Progenitor cell of endocrine pancreas (in vitro differentiated cells): ENCODE data around the gene VWA3B. TPM values are rescaled to one million over a fixed set of nuclear protein-coding genes. Genes with fewer than 3 reads are reported as not detected.
"Not testable (repeated sequence)": the region's sequence is repeated elsewhere in the genome, so short reads cannot be mapped to it uniquely, and the experiment has no call there.

Experiments
- DNase-seq: peaks from one replicate; pipeline ENCODE4 v3.0.0; 2021; ENCODE audit warnings: low spot score; ENCODE audit not compliant: unreplicated experiment
- H3K27ac Mint-ChIP-seq: 2 replicates; pipeline ENCODE4 v1.8.0; 2021; ENCODE audit warnings: mild to moderate bottlenecking, moderate library complexity, mixed read lengths
- H3K27me3 Mint-ChIP-seq: 2 replicates; pipeline ENCODE4 v1.8.0; 2021; ENCODE audit warnings: mixed read lengths
- H3K36me3 Mint-ChIP-seq: 2 replicates; pipeline ENCODE4 v1.8.0; 2022; ENCODE audit warnings: mixed read lengths; ENCODE audit not compliant: insufficient read depth
- H3K4me1 Mint-ChIP-seq: 2 replicates; pipeline ENCODE4 v1.8.0; 2021; ENCODE audit warnings: low read depth, mixed read lengths
- H3K4me3 Mint-ChIP-seq: 2 replicates; pipeline ENCODE4 v1.8.0; 2021; ENCODE audit warnings: low read depth, mild to moderate bottlenecking, moderate library complexity, mixed read lengths
- H3K9me3 Mint-ChIP-seq: 2 replicates; pipeline ENCODE4 v1.8.0; 2021; ENCODE audit warnings: low read depth, mixed read lengths
- CTCF ChIP-seq: fragments of 200-600 bp; sonication (generic); IDR thresholded peaks from one replicate; pipeline ENCODE4 v1.5.0; 2021; ENCODE audit warnings: antibody characterized with exemption, mild to moderate bottlenecking; ENCODE audit not compliant: unreplicated experiment
- total RNA-seq: library from RNA; stranded (reverse); gene quantifications from 2 replicates; pipeline ENCODE4 v1.2.1, GENCODE V29; 2021

The VWA3B gene
- total RNA-seq, 1 donor from 2014 or later, result 0.12 TPM

- TF ChIP-seq CTCF, result no peak
- no peak overlapping the region for H3K4me3 Mint-ChIP-seq
- H3K36me3 Mint-ChIP-seq, result no peaks in the 10 kb centered on the region
- no peaks in the 10 kb centered on the region for H3K9me3 Mint-ChIP-seq
- no peak for DNase-seq
- H3K27me3 Mint-ChIP-seq, result no peaks in the 10 kb centered on the region
- H3K4me1 Mint-ChIP-seq, result peaks cover 31% of the 10 kb centered on the region
- no peak overlapping the region for H3K27ac Mint-ChIP-seq
These were observed 213.3 kb downstream of the VWA3B start for GRCh38 chr2:98300141-98300874.

DNA sequence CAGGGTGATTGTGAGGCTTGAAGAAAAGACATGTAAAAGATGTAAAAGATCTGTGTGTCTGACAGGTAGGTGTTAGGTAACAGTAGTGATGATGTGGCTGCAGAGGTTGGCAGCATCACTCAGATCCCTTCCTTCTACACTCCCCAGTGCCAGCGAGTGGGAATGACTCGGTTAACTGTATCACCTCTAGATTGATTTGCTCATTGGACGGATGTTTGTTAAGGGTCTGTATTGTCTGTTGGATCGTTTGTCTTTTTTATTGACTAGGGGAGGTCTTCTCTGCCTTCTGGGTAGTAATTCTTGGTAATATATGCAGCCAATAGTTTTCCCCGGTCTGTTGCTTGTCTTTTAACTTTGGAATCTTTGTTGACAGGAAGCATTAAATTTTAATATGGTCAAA is 214.5 kb downstream of the VWA3B start:
- H3K4me1 Mint-ChIP-seq, result peaks cover 22% of the 10 kb centered on the region
- DNase-seq, result no peak
- no peak for TF ChIP-seq CTCF
- H3K27ac Mint-ChIP-seq, result no peak overlapping the region
- no peaks in the 10 kb centered on the region for H3K36me3 Mint-ChIP-seq
- H3K27me3 Mint-ChIP-seq, result peaks cover 6% of the 10 kb centered on the region
- no peak overlapping the region for H3K4me3 Mint-ChIP-seq
- peaks cover 5% of the 10 kb centered on the region for H3K9me3 Mint-ChIP-seq

GRCh38 chr2:98307131-98307696 is 220.2 kb downstream of the VWA3B start:
- not testable (repeated sequence) for H3K4me3 Mint-ChIP-seq, H3K4me1 Mint-ChIP-seq, H3K9me3 Mint-ChIP-seq, H3K36me3 Mint-ChIP-seq, H3K27me3 Mint-ChIP-seq, H3K27ac Mint-ChIP-seq, DNase-seq

- peaks cover 5% of the 10 kb centered on the region for H3K9me3 Mint-ChIP-seq
- peaks cover 5% of the 10 kb centered on the region for H3K4me1 Mint-ChIP-seq
- H3K27ac Mint-ChIP-seq, result no peak overlapping the region
- DNase-seq, result no peak
- no peaks in the 10 kb centered on the region for H3K36me3 Mint-ChIP-seq
- H3K27me3 Mint-ChIP-seq, result peaks cover 9% of the 10 kb centered on the region
- no peak overlapping the region for H3K4me3 Mint-ChIP-seq
- TF ChIP-seq CTCF, result no peak
These were observed 221.1 kb downstream of the VWA3B start for GRCh38 chr2:98308068-98308467.

GRCh38 chr2:98308532-98308931 is 221.6 kb downstream of the VWA3B start:
- peaks cover 5% of the 10 kb centered on the region for H3K4me1 Mint-ChIP-seq
- TF ChIP-seq CTCF, result no peak
- no peak for DNase-seq
- H3K4me3 Mint-ChIP-seq, result no peak overlapping the region
- peaks cover 9% of the 10 kb centered on the region for H3K27me3 Mint-ChIP-seq
- H3K9me3 Mint-ChIP-seq, result peaks cover 5% of the 10 kb centered on the region
- no peaks in the 10 kb centered on the region for H3K36me3 Mint-ChIP-seq
- H3K27ac Mint-ChIP-seq, result peak overlapping the region; percentile 43

DNA sequence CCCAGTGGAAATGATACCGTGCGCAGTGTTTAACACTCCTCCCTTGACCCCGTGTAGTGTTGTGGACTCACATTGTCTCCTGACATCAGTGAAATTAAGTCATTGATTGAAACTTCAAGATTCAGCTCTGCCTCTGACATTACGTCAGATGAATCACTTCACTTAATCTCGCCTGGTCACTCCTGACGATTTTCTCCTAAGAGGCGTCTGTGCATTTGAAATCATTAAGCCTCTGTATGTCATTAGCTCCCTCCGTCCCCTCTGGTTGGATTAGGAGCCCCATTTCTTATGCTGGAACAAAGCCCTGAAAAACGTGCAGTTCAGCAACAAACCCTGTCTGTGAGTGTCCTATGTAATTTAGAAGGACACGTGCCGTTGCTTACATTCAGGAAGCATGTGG is 222.6 kb downstream of the VWA3B start:
- no peaks in the 10 kb centered on the region for H3K36me3 Mint-ChIP-seq
- H3K4me3 Mint-ChIP-seq, result no peak overlapping the region
- peaks cover 5% of the 10 kb centered on the region for H3K4me1 Mint-ChIP-seq
- peaks cover 9% of the 10 kb centered on the region for H3K27me3 Mint-ChIP-seq
- no peak for TF ChIP-seq CTCF
- no peak for DNase-seq
- H3K27ac Mint-ChIP-seq, result no peak overlapping the region
- peaks cover 5% of the 10 kb centered on the region for H3K9me3 Mint-ChIP-seq
